Right atrium auricular region (tissue), 2 donors: ENCODE data around the gene XXYLT1. TPM values are rescaled to one million over a fixed set of nuclear protein-coding genes. Genes with fewer than 3 reads are reported as not detected.

ENCODE experiments used
- DNase-seq: peaks from one replicate; pipeline ENCODE4 v3.0.0-alpha.2; 2019; ENCODE audit warnings: low spot score
- H3K27ac ChIP-seq, 2 donors: fragments of 200-600 bp; sonication (generic); 1 replicate in 1 of 2; 2 replicates in 1 of 2; pipeline ENCODE4 v1.5.1; 2016 to 2019
- H3K27me3 ChIP-seq, 2 donors: fragments of 200-600 bp; sonication (generic); one replicate each; pipeline versions ENCODE4 v1.5.1 to v1.6.0; 2017 to 2019
- H3K36me3 ChIP-seq: fragments of 200-600 bp; sonication (generic); one replicate; pipeline ENCODE4 v1.5.1; 2016
- H3K4me1 ChIP-seq, 2 donors: fragments of 200-600 bp; sonication (generic); one replicate each; pipeline versions ENCODE4 v1.5.1 to v1.6.0; 2017 to 2019
- H3K4me3 ChIP-seq, 2 donors: fragments of 200-600 bp; sonication (generic); 1 replicate in 1 of 2; 2 replicates in 1 of 2; pipeline ENCODE4 v1.5.1; 2017 to 2019; ENCODE audit warnings: mild to moderate bottlenecking in 1 of 2, moderate library complexity in 1 of 2
- H3K9me3 ChIP-seq, 2 donors: fragments of 200-600 bp; sonication (generic); one replicate each; pipeline ENCODE4 v1.5.1; 2019
- CTCF ChIP-seq, 2 donors: fragments of 200-600 bp; sonication (generic); IDR thresholded peaks; one replicate each; pipeline ENCODE4 v1.5.1; 2019; ENCODE audit warnings: antibody characterized with exemption in 2 of 2
- total RNA-seq, 2 donors: library from RNA; depleted of rRNA; stranded (reverse); fragments of >200 nt; gene quantifications; one replicate each; pipeline ENCODE4 v1.1.0, GENCODE V29; 2016

The XXYLT1 gene
- total RNA-seq, 2 donors from 2014 or later = 4.6 to 6.7 TPM

GRCh38 chr3:195247086-195247862 is 23.7 kb downstream of the XXYLT1 start:
- DNase-seq = no peak
- no peak for TF ChIP-seq CTCF (IDR thresholded peaks at IDR 0.05)

DNA sequence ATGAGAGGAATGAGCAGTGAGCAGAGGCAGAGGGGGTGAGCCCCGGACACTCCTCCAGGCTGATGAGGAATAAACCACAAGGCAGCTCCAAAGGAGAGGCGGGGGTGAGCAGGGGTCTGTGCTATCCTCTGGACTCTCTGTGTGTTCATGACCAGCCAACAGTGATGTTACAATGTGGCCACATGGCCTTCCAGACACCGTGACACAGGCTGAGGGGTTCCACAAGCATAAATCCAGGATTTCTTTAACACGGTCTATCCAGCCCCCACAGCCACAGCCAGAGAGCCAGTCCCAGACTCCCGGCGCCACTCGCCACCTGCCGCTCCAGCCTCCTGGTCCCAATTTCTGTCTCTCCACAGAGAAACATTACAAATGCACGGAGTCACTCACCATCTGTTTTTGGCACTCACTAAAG is 24.4 kb downstream of the XXYLT1 start:
- no peak for DNase-seq
- H3K27ac ChIP-seq = no peak overlapping the region
- no peak for TF ChIP-seq CTCF (IDR thresholded peaks at IDR 0.05)
- H3K27me3 ChIP-seq = no peaks in the 10 kb centered on the region
- no peak overlapping the region for H3K4me3 ChIP-seq
- no peaks in the 10 kb centered on the region for H3K36me3 ChIP-seq
- peaks cover 0 to 18% of the 10 kb centered on the region in 2 donors for H3K4me1 ChIP-seq
- H3K9me3 ChIP-seq = no peaks in the 10 kb centered on the region

More at GRCh38 chr3:195247086-195247862, 23.7 kb downstream of the XXYLT1 start:
- no peaks in the 10 kb centered on the region for H3K9me3 ChIP-seq
- H3K4me1 ChIP-seq = peaks cover 0 to 18% of the 10 kb centered on the region in 2 donors
- no peak overlapping the region for H3K27ac ChIP-seq
- H3K27me3 ChIP-seq = no peaks in the 10 kb centered on the region
- H3K4me3 ChIP-seq = no peak overlapping the region
- H3K36me3 ChIP-seq = no peaks in the 10 kb centered on the region

GRCh38 chr3:195245531-195245951 is 25.4 kb downstream of the XXYLT1 start:
- DNase-seq = no peak

GRCh38 chr3:195241592-195242355 is 29.2 kb downstream of the XXYLT1 start:
- no peaks in the 10 kb centered on the region for H3K9me3 ChIP-seq
- H3K4me3 ChIP-seq = no peak overlapping the region
- no peak for TF ChIP-seq CTCF (IDR thresholded peaks at IDR 0.05)
- peak; percentile 30 for DNase-seq
- H3K4me1 ChIP-seq = peaks cover 0 to 43% of the 10 kb centered on the region in 2 donors
- no peaks in the 10 kb centered on the region for H3K36me3 ChIP-seq
- H3K27me3 ChIP-seq = no peaks in the 10 kb centered on the region
- no peak overlapping the region for H3K27ac ChIP-seq

More at GRCh38 chr3:195245531-195245951, 25.4 kb downstream of the XXYLT1 start:
- no peak overlapping the region for H3K27ac ChIP-seq
- H3K4me3 ChIP-seq = no peak overlapping the region
- peaks cover 0 to 18% of the 10 kb centered on the region in 2 donors for H3K4me1 ChIP-seq
- no peaks in the 10 kb centered on the region for H3K36me3 ChIP-seq
- no peak for TF ChIP-seq CTCF (IDR thresholded peaks at IDR 0.05)
- H3K27me3 ChIP-seq = no peaks in the 10 kb centered on the region
- no peaks in the 10 kb centered on the region for H3K9me3 ChIP-seq

DNA sequence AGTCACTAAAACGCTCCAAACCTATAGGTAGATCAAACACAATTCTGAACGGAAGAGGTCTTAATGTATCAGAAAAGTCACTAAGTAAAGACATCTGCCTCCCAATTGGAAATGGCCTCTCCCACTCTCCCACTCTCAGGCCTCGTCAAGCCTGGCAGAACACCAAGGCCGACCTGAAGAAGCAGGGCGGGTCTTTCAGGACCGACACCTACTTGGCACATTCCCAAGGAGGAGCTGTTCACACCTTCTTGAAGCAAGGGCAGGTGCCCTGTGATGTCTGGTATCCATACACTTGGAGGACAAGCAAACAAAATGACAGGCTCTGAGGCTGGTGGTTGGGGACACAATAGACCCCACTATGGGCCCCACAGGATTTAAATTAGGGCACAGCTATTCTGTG is 30.0 kb downstream of the XXYLT1 start:
- Histone ChIP-seq H3K27ac (peak overlapping the region; percentile 35 to 51), H3K4me3 (no peak overlapping the region), H3K27me3 (no peaks in the 10 kb centered on the region), H3K4me1 (peaks cover 0 to 43% of the 10 kb centered on the region in 2 donors), H3K9me3 (no peaks in the 10 kb centered on the region), H3K36me3 (no peaks in the 10 kb centered on the region)
- no peak for TF ChIP-seq CTCF (IDR thresholded peaks at IDR 0.05)
- DNase-seq = peak; percentile 36
